Measurements from ENCODE around the gene ZW10.
"Not testable (repeated sequence)": the region's sequence is repeated elsewhere in the genome, so short reads cannot be mapped to it uniquely, and the experiment has no call there.

Gene ZW10

DNA sequence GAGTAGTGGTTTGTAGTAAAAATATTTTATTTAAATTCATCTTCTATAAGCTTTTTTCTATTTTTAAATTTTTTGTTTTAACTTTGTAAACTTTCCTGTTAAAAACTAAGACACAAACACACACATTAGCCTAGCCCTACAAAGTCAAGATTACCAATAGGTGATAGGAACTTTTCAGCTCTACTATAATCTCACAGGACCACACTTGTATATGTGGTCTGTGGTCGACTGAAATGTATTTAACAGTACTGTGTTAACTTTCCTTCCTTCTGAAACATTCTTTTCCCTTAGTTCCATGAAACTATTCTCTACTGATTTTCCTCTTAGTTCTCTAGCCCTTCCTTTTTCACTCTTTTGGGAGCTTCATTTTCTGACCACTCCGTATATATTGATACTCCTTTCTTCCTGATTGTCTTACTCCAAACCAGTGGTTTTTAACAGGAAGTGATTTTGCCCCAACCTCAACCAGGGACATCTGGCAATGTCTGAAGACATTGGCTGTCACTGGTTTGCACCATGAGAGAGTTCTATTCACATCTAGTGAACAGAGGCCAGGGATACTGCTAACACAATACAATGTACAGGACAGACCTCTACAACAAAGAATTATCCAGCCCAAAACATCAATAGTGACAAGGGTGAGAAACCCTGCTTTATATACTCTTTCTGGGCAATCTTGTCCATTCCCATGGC is 8.8 kb downstream of the ZW10 start:
- H3K4me3 ChIP-seq (ENCODE audit: low read depth, low read length), result no peak overlapping the region

DNA sequence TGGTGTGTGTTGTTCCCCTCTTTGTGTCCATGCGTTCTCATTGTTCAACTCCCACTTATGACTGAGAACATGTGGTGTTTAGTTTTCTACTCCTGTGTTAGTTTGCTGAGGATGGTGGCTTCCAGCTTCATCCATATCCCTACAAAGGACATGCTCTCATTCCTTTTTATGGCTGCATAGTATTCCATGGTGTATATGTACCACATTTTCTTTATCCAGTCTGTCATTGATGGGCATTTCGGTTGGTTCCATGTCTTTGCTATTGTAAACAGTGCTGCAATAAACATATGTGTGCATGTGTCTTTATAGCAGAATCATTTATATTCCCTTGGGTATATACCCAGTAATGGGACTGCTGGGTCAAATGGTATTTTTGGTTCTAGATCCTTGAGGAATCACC is 10.5 kb downstream of the ZW10 start:
- not testable (repeated sequence) for H3K4me3 ChIP-seq (ENCODE audit: low read depth, low read length)

DNA sequence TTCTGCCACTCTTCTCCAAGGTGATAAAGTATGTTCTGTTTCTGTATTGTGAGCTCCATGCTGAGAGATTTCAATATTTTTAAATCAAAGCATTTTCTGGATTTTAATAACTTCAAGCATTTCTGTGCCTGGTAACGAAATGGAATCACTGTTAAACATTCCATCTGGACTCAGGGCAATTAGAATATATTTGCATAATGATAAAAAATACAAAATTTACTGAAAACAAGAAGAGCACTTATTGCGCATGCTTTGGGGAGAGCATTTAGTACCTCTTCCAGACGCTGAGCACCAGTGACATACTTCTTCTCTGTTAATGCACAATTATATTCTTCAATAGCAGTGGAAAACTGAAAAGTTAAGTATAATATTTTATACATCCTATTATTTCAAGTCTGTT is 13.3 kb downstream of the ZW10 start:
- no peak overlapping the region for H3K4me3 ChIP-seq (ENCODE audit: low read depth, low read length)

DNA sequence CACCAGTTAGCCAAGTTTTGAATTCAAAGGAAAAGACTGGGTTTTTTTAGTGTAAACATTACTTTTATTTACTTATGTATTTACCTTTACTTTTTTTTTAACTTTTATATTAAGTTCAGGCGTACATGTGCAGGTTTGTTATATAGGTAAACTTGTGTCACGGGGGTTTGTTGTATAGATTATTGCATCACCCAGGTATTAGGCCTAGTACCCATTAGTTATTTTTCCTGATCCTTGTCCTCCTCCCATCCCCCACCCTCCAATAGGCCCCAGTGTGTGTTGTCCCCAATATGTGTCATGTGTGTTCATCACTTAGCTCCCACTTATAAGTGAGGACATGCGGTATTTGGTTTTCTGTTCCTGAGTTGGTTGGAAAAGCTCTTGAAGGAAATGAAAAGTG is 20.6 kb downstream of the ZW10 start:
- no peak overlapping the region for H3K4me3 ChIP-seq (ENCODE audit: low read depth, low read length)

DNA sequence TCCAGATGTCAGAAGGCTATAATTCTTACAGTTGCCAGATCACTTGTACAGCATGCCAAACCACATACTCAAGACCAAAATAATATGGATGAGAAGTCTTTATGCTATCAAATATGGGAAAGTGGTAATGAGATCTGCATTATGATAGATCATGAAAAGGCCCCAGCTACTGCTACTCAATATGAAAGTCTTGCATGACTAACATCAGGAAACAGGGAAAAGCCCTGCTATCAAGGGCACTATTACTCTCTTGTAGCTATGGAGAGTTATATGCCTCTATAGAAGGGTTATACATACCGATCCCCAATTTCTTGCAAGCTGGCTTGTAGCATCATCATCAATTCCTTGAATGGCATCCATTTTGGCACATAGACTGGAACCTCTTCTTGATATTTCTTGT is 37.2 kb downstream of the ZW10 start:
- H3K4me3 ChIP-seq (ENCODE audit: low read depth, low read length), result no peak overlapping the region

DNA sequence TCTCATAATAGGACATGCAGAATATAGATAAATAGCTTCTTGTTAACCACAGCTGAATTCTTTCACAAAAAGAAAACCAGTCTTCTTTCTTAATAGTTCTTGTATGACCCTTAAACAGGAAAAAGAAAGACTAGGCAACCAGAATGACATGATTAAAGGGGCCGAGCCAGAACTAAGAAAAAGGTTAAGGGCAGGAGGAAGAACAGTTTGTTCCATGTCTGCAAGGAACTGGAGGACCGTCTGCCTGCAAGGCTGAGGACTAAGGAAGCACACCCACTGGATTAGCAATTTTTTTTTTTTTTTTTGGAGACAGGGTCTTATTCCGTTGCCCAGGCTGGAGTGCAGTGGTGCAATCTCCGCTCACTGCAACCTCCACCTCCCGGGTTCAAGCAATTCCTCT is 41.4 kb downstream of the ZW10 start:
- H3K4me3 ChIP-seq (ENCODE audit: low read depth, low read length), result no peak overlapping the region

DNA sequence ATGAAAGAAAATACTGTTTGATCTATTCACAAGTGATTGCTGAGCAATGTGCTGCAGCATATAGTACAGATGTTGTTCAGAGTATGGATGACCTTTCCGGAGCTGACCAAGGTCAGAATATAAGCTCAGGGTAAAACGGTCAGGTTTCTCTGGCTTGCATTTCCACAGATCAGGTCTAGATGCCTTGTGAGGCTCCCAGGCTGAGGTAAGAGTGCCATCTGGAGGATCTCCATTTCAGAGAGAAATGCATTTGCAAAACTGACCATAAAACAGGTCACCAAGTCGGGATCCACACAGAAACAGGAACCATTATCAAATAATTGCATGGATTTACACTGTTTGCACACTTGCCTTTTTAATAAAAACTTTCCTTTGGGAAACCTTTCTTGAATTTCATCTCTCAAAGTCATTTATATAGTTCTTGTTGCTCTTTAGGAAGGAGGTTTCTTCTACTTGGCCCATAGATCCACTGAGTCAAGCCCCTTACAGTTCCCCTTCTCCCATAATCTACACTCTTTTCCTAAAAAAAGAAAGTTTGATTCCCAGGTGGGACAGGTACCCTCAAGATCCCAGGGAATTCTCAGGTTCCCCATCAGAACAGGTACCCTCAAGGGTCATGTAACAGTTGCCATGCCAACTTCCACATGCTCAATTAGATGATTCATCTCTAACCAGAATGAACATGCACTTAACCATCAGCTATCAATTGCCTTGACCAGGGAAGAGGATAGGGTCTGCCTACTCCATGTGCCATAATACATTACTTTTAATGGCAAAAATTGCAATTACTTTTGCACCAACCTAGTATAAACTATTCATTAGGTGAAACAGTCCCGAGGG is 42.4 kb downstream of the ZW10 start:
- no peak overlapping the region for H3K4me3 ChIP-seq (ENCODE audit: low read depth, low read length)

DNA sequence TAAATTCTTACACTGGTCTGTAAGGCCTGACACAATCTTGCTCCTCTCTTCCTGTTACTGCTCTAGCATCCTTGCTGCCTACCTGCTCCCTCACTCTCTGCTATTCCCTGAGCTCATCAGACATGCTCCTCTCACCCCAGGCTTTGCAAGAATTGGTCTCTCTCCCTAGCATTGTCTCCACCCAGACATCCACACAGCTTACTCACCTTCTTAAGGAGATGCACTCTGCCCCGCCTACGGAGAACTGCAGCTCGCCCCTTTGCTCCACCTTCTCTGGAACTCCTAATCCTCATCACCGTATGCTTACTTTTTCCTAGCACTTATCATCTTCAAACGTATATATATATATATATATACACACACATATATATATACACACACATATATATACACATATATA is 44.0 kb downstream of the ZW10 start:
- no peak overlapping the region for H3K4me3 ChIP-seq (ENCODE audit: low read depth, low read length)

DNA sequence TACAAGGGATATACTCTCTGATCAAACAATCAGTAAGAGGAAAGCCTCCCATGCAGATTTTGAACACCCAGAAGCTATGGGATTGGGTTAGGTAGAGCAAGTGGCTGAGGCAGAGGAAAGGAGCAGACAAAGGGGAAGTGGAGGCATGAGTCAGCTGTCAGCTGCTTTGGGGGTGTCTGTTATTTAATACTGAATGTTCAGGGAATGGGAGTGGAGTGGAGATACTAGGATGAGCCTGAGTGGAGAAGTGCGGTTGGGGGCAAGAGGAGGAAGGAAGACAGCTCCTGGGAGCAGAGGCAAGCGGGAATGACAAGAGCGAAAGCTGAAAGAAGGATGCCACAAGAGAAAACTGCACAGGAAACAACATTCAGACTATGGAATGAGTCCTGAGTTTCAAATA is 44.7 kb downstream of the ZW10 start:
- no peak overlapping the region for H3K4me3 ChIP-seq (ENCODE audit: low read depth, low read length)

DNA sequence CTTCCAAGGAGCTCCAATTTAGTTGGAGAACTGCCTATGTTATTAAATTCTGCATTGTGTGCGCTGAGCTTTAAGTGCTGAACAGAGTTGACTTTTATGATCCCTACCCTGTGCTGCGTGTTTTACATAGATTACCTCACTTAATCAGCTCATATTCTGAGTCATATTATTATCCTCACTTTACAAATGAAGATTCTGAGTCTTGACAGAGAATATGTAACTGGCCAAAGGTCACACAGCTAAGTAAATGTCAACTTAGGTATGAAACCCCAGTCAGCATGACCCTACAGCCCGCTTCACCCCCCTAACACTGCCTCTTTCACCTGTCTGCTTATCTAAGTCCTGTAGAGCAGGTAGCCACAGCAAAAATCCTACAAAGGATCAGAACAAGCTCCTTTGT is 47.6 kb downstream of the ZW10 start:
- no peak overlapping the region for H3K4me3 ChIP-seq (ENCODE audit: low read depth, low read length)

DNA sequence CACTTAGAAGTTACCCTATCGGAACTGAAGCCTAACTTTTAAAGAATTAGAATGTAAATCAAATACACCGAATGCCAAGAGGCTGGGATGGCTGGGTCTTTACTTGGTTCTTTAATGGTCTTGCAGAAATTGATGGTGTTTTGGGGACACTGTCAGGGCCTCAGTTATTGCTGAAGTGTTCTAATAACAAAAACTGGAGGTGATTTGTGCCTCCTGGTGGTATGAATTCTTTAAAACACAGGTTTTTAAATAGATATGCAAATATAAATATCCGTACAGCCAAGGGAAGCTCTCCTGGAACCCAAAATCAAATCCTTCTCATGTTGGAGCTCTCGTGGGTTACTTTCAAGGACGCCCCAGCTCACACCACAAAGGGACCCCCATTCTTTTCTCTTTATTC is 48.1 kb downstream of the ZW10 start:
- no peak overlapping the region for H3K4me3 ChIP-seq (ENCODE audit: low read depth, low read length)

DNA sequence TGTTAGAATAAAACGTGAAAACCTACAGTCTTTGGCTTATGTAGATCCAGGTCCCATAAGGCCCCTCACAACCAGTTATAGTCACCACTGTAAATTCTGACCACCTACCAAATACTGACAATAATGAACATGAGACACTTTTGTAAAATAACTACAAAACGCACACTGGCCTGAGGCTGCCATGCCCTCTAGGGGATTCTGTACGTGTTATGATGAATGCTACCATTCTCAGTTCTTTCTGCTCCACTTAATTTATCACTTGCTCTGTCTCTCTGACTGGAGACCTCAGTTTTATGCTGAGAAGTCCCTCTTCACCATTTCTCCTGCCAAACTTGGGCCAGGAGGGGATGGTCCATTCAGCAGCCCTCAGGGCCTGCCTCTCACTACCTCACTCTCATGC is 48.7 kb downstream of the ZW10 start:
- H3K4me3 ChIP-seq (ENCODE audit: low read depth, low read length), result no peak overlapping the region

DNA sequence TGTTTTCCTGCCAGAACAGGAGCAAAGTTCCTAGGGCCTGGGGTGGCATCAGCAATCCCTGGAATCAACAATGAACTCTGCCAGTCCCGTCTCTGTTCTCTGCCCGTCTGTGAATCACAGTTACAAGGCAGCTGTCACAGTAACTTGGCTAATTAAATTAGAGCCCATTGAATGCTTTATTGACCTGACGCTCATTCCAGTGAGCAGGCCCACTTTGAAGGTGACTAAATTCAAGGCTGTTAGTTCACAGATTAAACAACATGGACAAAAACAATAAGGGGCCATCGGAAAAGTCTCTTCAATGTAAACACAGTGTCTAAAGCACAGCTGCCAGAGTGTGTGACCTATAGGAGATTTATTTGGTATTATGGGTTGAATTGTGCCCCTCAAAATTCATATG is 49.7 kb downstream of the ZW10 start:
- no peak overlapping the region for H3K4me3 ChIP-seq (ENCODE audit: low read depth, low read length)

DNA sequence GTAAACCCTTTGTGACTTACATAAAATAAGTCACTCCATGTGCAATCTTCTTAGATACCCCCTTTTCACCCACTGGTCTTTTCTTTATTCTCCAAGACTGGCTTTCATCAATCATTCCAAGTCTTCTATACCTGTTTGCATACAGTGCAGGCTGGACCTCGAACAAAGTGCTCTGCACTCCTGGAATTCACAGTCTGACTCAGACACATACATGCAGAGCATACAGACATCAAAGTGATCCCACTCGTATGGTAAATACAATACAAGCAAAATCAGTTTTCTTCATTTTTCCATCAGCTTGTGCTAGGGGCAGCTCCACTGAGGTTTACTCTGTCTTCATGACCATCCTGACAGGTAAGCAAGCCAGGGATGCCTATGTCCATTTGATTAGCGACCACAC is 50.6 kb downstream of the ZW10 start:
- no peak overlapping the region for H3K4me3 ChIP-seq (ENCODE audit: low read depth, low read length)

DNA sequence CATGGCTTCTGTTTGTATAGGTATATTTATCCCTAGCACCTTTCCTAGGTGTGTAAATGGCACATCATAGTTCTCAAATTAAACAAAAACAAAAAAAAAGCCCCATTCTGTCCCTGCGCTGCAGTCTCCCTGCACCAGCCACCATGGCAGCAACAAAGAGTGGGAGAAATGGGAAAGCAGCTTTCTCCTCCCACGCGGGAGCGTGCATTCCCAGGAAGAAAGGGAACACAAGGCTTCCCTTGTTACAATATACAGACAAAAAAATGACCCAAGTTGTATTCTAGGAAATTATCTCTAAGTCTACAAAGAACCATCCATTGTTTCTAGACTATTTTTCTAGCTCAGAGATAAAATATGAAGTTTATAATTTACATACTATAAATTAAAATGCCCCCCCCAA is 51.3 kb downstream of the ZW10 start:
- no peak overlapping the region for H3K4me3 ChIP-seq (ENCODE audit: low read depth, low read length)

DNA sequence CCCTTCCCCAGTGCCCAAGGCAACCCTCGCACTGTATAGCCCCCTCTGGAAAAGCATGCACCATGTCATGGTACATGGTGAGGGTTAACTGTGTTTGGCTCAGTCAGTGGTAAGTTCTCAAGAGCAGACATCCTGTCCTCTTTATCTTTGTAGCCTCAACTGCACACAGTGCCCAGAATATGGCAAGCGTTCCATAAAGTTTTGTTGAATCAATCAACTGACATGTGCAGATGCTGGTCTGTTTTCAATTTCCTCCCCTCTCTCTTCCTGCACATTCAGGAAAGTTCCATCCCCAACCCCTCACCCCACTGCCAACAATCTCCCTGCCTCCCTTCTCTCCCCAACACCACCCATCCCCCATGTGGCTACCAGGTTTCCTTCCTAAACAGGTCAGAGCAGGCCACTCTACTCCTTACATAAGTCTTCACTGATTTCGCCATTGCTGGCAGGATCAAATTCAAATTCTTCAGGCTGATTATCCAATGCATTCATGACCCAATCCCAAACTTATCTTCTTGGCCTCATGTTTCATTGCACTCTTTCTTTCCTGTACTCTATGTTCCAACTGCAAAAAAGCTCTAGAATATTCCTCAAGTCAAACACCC is 51.9 kb downstream of the ZW10 start:
- no peak overlapping the region for H3K4me3 ChIP-seq (ENCODE audit: low read depth, low read length)

DNA sequence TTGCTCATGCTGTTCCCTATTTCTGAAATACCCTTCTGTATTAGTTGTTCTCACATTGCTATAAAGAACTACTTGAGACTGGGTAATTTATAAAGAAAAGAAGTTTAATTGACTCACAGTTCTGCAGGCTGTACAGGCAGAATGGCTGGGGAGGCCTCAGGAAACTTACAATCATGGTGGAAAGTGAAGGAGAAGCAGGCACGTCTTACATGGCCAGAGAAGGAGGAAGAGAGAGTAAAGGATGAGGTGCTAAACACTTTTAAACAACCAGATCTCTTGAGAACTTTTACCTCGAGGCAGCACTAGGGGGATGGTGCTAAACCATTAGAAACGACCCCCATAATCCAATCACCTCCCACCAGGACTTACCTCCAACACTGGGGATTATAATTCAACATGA is 53.0 kb downstream of the ZW10 start:
- not testable (repeated sequence) for H3K4me3 ChIP-seq (ENCODE audit: low read depth, low read length)

DNA sequence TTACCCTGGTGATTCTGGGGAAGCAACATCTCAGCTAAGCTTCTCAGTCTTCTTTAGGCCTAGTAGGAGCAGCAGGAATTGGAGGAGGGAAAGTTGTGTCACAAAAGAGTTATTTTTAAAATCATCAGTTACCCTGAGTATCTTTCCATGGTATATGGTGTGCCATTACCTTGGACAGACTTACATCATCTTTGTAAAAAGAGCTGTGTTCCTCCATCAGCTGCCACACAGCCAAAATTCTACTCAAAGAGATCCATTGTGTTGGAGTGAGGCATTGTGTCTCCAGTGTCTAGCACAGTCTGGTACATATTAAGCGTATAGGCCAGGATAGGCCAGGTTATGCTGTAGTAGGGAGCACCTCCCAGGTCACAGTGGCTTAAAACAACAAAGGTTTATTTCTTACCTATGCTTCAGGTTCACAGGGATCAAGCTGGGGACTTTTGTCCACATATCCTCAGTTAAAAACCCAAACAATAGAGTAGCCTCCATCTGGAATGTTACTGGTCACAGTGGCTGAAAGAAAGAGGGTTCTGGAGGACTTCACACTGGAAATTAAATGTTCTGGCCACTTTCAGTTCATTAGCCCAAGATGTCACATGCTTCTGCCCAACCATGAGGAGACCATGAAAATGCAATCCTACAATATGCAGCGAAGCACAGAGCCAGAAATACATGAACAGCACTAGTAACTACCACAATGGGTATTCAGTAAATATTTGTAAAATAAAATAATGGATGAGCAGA is 57.4 kb downstream of the ZW10 start:
- H3K4me3 ChIP-seq (ENCODE audit: low read depth, low read length), result no peak overlapping the region

DNA sequence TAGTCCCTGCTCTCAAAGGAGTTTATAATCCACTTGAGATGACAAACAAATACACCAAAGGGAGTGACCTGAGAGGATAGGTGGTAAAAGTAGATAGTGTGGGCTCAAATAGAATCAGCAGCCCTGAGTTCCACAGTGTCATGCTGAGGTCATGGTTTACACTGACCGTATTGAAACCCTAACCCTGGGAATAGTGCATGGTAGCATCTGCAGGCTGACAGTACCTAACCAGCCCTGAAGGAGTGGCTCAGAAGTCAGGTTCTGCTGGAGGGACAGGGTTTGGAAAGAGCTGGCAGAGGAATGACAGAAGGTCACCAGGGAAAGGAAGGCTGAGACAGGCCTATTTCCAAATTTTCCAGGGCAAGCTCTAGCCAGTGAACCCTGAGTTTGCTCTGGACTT is 58.2 kb downstream of the ZW10 start:
- no peak overlapping the region for H3K4me3 ChIP-seq (ENCODE audit: low read depth, low read length)

DNA sequence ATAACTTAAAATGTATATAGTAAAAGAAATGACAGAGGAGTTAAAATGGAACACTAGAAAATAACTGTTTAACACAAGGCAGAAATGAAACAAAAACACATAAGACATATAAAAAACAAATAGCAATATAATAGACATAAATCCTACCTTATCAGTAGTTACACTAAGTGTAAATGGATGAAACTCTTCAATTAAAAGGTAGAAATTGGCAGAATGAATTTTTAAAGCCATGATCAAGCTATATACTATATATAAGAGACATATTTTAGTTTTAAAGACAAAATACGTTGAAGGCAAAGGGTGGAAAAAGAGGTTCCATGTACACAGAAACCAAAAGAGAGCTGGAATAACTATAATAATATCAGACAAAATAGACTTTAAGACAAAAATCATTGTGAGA is 62.5 kb downstream of the ZW10 start:
- no peak overlapping the region for H3K4me3 ChIP-seq (ENCODE audit: low read depth, low read length)

DNA sequence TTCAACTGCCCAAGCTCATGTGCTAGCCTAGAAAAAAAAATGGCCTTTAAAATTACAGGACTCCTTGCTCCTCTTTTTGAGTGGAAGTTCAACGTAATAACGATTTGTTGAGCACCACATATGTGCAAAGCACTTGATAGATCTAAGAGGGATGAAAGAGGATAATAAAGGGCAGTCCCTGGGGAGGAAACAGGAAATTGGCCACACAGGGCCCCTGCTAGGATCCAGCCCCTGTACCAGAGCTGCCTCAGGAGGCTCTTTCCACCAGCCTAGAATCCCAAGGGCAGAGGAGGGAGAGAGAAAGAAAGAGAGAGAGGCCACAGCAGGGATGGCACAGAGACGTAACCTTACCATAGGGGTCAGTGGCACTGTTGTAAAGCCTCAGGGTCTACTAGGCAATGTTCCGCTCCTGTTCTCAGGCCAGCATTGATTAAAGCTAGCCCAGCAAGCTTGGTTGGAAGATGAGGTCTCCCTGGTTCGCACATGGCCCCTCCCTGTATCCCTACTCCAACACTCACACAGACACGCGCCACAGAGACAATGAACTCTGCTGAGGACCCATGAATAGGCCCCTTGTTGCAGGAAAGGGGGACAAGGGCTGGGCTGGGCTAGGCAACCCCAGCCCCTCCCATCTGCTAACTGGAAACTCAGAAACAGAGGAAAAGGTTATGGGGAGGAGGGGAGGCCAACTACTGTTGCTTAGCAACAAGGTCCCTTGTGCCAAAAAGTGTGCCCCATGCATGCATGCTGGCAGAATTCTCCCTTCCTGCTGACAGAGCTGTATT is 67.4 kb downstream of the ZW10 start, which contains the start of gene TMPRSS5:
Gene TMPRSS5 (minus strand): TSS at position 438 of the 785 bp plus-strand sequence. CDS start 84 bp downstream, at position 354.
- no peak within 1 kb of the TSS for H3K4me3 ChIP-seq (ENCODE audit: low read depth, low read length)
